H54 (cell line): ENCODE measurements around the gene SLC29A3.

Experiments
- DNase-seq: peaks from one replicate; pipeline ENCODE4 v3.0.0; 2011; ENCODE audit warnings: low spot score, mixed read lengths; ENCODE audit not compliant: insufficient read length
- FAIRE-seq: peaks from 3 replicates; lab custom pipeline; 2011; peaks lifted over from hg19 to GRCh38; lab: Jason Lieb, UNC
- POLR2A ChIP-seq: IDR thresholded peaks from 2 replicates; pipeline ENCODE4 v1.6.1; 2011; ENCODE audit warnings: low read depth, mild to moderate bottlenecking, low read length

SLC29A3 gene

DNA sequence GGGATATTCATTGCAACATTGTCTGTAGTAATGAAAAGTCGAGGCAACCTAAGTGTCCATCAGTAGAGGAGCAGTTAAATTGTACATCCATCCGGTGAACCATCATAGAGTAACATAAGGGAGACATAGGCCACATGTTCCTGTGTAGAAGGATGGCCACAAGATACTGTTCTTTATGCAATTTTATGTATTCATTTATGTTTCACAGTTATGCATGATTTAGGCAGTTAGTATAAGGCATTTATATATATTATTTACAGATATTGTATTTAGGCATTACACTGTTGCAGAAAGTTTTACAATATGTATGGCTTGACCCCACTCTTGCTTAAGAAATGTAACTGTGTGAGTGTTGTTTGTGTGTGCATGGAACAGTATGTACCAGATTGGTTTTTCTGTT, 41.7 kb downstream of the SLC29A3 start:
- no peak for TF ChIP-seq POLR2A
- DNase-seq, result no peak
- no peak for FAIRE-seq

DNA sequence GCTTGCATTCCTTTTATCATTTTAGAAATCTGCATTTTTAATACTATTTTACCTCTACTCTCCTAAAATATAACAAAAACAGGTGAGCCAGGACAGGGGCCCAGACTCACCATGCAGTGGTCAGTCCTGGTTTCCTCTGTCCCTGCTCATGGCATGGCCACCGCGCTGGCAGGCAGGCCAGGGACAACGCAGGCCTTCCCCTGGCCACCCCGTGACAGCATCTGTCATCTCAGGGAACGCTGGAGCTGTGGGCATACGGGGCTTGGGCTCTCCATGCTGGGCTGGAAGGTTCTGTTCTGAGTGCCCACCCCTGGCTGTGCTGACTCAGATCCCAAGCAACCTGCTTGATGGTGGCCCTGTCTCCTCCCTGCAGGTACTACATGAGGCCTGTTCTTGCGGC, 42.5 kb downstream of the SLC29A3 start:
- FAIRE-seq (no peak), DNase-seq (no peak)
- no peak for TF ChIP-seq POLR2A

DNA sequence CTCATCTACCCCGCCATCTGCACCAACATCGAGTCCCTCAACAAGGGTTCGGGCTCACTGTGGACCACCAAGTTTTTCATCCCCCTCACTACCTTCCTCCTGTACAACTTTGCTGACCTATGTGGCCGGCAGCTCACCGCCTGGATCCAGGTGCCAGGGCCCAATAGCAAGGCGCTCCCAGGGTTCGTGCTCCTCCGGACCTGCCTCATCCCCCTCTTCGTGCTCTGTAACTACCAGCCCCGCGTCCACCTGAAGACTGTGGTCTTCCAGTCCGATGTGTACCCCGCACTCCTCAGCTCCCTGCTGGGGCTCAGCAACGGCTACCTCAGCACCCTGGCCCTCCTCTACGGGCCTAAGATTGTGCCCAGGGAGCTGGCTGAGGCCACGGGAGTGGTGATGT, 43.1 kb downstream of the SLC29A3 start:
- FAIRE-seq (no peak), DNase-seq (no peak)
- TF ChIP-seq POLR2A, result no peak

- DNase-seq (no peak), FAIRE-seq (no peak)
- no peak for TF ChIP-seq POLR2A
Observed at GRCh38 chr10:71363936-71364335, 44.9 kb downstream of the SLC29A3 start.

GRCh38 chr10:71365366-71365765, 46.3 kb downstream of the SLC29A3 start:
- FAIRE-seq (no peak), DNase-seq (no peak)
- TF ChIP-seq POLR2A, result no peak

- TF ChIP-seq POLR2A, result no peak
- DNase-seq (no peak), FAIRE-seq (no peak)
Observed at GRCh38 chr10:71366690-71367089, 47.6 kb downstream of the SLC29A3 start.

- TF ChIP-seq POLR2A, result no peak
- DNase-seq, result peak; percentile 45
- FAIRE-seq, result peak; percentile 50
Observed at GRCh38 chr10:71367271-71367670, 48.2 kb downstream of the SLC29A3 start.

- no peak for TF ChIP-seq POLR2A
- FAIRE-seq, result no peak
- DNase-seq, result no peak
Observed at GRCh38 chr10:71368176-71368575, 49.1 kb downstream of the SLC29A3 start.

- no peak for FAIRE-seq
- TF ChIP-seq POLR2A, result no peak
- no peak for DNase-seq
Observed at GRCh38 chr10:71368643-71369042, 49.6 kb downstream of the SLC29A3 start.

- TF ChIP-seq POLR2A, result no peak
- FAIRE-seq (no peak), DNase-seq (no peak)
Observed at GRCh38 chr10:71369602-71370001, 50.5 kb downstream of the SLC29A3 start.

DNA sequence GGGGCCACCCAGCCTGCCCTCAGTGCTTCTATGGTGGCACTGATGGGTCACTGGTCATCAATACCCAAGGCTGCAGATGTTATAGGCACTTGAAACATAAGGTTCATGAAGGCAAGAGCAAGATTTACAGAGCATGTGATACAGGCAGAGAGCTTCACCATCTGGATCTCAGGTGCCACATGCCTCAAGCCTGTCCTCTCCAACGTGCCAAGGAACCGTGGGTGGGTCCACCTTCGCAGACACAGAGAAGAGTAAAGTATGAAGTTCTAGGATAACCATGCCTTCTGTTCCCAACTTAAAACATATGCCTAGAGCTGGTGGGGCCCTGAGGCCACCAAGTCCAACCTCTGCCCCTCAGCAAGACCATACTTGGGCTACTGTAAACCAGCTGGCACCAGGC, 51.0 kb downstream of the SLC29A3 start:
- no peak for TF ChIP-seq POLR2A
- DNase-seq (no peak), FAIRE-seq (no peak)

DNA sequence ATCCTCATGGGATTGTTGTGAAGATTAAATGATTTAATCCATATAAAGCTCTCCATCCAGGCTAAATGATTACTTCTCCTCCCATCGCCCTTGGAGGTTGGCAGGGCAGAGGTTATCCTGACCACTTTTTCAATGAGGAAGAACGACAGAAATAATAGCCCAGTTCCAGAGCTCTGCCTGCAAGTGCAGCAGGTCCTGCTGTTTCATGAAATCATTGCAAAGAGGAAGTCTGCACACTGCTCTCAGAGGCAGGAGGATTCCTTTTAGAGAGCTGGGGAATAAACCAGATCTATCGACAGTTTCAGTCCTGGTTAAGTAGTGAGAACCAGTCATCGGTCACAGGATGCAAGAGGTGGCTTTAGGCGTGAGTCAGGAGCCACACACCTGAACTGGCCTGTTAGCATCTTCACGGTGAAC, 52.7 kb downstream of the SLC29A3 start:
- FAIRE-seq (no peak), DNase-seq (no peak)
- no peak for TF ChIP-seq POLR2A

DNA sequence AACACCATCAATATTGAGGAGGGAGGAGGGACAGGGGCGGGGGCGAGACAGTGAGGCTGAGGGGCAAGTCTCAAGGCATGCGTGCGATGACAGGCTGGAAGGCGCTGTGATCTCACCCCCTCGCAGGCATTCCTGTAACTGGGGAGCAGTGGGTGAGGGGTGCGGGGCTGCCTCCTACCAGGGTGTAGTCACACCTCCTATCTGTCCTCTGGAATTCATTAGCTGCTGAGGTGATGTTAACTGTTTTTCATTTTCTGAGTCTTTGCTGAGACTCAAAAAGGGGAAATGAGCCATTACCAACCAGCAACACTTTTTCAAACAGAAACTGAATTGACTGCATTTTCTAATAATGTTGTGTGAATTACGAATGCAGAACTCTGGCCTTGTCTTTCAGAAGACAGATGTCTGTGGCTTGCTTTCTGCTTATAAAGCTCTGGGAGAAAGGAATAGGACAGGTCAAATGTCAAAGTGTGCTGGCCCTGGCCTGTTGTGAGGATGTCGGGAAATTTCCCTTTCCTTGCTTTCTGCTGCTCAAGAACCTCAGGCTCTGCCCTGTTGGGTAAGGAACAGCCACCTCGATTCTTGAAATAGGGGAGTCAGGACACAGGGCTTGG, 53.9 kb downstream of the SLC29A3 start:
- DNase-seq, result no peak
- no peak for FAIRE-seq
- TF ChIP-seq POLR2A, result no peak

GRCh38 chr10:71374481-71375233, 55.6 kb downstream of the SLC29A3 start:
- FAIRE-seq, result no peak
- no peak for TF ChIP-seq POLR2A
- no peak for DNase-seq

DNA sequence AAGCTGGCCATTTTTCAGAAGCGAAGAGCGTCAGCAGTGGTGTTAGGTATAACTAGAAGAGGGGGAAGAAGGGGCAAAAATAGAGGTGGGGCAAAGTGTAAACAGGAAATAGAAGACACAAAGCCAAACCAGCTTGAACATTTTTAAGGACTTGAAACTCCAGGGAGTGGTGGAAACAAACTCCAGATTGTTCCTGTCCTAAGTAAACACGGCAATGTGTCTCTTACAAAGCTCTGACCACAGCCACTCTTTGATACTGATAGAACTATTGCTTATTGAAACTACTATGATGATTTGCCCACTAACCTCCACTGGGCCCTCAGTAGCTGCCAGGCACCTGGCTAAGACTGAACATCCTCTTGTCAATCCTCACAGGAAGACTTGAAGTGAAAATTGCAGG, 56.9 kb downstream of the SLC29A3 start:
- no peak for TF ChIP-seq POLR2A
- FAIRE-seq (no peak), DNase-seq (no peak)
